ENCODE measurements around the gene TATDN3.
"Not testable (repeated sequence)": the region's sequence is repeated elsewhere in the genome, so short reads cannot be mapped to it uniquely, and the experiment has no call there.

Gene TATDN3

GRCh38 chr1:212857992-212858460 is 66.3 kb downstream of the TATDN3 start, which contains the start of gene FLVCR1:
TSS of gene FLVCR1 (plus strand) at chr1:212858275. CDS start at chr1:212858453, 178 bp downstream.
- H3K27ac ChIP-seq = peak within 1 kb of the TSS; percentile 94
- H3K27me3 ChIP-seq (ENCODE audit: insufficient read depth, low read depth, severe bottlenecking) = no peaks in the 10 kb centered on the region
- peak within 1 kb of the TSS; percentile 81 for H3K4me3 ChIP-seq (ENCODE audit: low read depth, low read length)
- no peak for TF ChIP-seq CTCF (IDR thresholded peaks at IDR 0.05; ENCODE audit: low read depth, low read length)
- peak; percentile 100 for DNase-seq
- H3K36me3 ChIP-seq = peaks cover 45% of the 10 kb centered on the region
- no peaks in the 10 kb centered on the region for H3K9me3 ChIP-seq (ENCODE audit: severe bottlenecking)

GRCh38 chr1:212858461-212859265 is 67.0 kb downstream of the TATDN3 start:
- peaks cover 49% of the 10 kb centered on the region for H3K36me3 ChIP-seq
- DNase-seq = peak; percentile 48
- H3K4me3 ChIP-seq (ENCODE audit: low read depth, low read length) = peak overlapping the region; percentile 81
- TF ChIP-seq CTCF (IDR thresholded peaks at IDR 0.05; ENCODE audit: low read depth, low read length) = no peak
- H3K27me3 ChIP-seq (ENCODE audit: insufficient read depth, low read depth, severe bottlenecking) = no peaks in the 10 kb centered on the region
- H3K27ac ChIP-seq = peak overlapping the region; percentile 94
- no peaks in the 10 kb centered on the region for H3K9me3 ChIP-seq (ENCODE audit: severe bottlenecking)

GRCh38 chr1:212860713-212861581 is 69.3 kb downstream of the TATDN3 start:
- peaks cover 61% of the 10 kb centered on the region for H3K36me3 ChIP-seq
- no peak for TF ChIP-seq CTCF (IDR thresholded peaks at IDR 0.05; ENCODE audit: low read depth, low read length)
- DNase-seq = no peak
- no peak overlapping the region for H3K4me3 ChIP-seq (ENCODE audit: low read depth, low read length)
- no peak overlapping the region for H3K27ac ChIP-seq
- no peaks in the 10 kb centered on the region for H3K9me3 ChIP-seq (ENCODE audit: severe bottlenecking)
- no peaks in the 10 kb centered on the region for H3K27me3 ChIP-seq (ENCODE audit: insufficient read depth, low read depth, severe bottlenecking)

- DNase-seq = no peak
- H3K36me3 ChIP-seq = peaks cover 73% of the 10 kb centered on the region
- H3K9me3 ChIP-seq (ENCODE audit: severe bottlenecking) = no peaks in the 10 kb centered on the region
- no peak for TF ChIP-seq CTCF (IDR thresholded peaks at IDR 0.05; ENCODE audit: low read depth, low read length)
- H3K27me3 ChIP-seq (ENCODE audit: insufficient read depth, low read depth, severe bottlenecking) = no peaks in the 10 kb centered on the region
- H3K27ac ChIP-seq = no peak overlapping the region
- H3K4me3 ChIP-seq (ENCODE audit: low read depth, low read length) = no peak overlapping the region
Observed at GRCh38 chr1:212862111-212862690, 70.5 kb downstream of the TATDN3 start.

- H3K27ac ChIP-seq; H3K4me3 ChIP-seq (ENCODE audit: low read depth, low read length); H3K27me3 ChIP-seq (ENCODE audit: insufficient read depth, low read depth, severe bottlenecking); DNase-seq; H3K9me3 ChIP-seq (ENCODE audit: severe bottlenecking): not testable (repeated sequence)
- H3K36me3 ChIP-seq = peaks cover 81% of the 10 kb centered on the region
Observed at GRCh38 chr1:212863345-212863744, 71.7 kb downstream of the TATDN3 start.

GRCh38 chr1:212864201-212864600 is 72.5 kb downstream of the TATDN3 start:
- H3K9me3 ChIP-seq (ENCODE audit: severe bottlenecking) = no peaks in the 10 kb centered on the region
- DNase-seq = no peak
- peaks cover 79% of the 10 kb centered on the region for H3K36me3 ChIP-seq
- no peaks in the 10 kb centered on the region for H3K27me3 ChIP-seq (ENCODE audit: insufficient read depth, low read depth, severe bottlenecking)
- H3K27ac ChIP-seq = no peak overlapping the region
- H3K4me3 ChIP-seq (ENCODE audit: low read depth, low read length) = no peak overlapping the region
- TF ChIP-seq CTCF (IDR thresholded peaks at IDR 0.05; ENCODE audit: low read depth, low read length) = no peak
